Stimulated activated CD8-positive, alpha-beta memory T cell treated with anti-CD3 and anti-CD28 coated beads, Interleukin-4, amount 100 ng/mL, for 4 hours (primary cell): ENCODE data around the gene LHX6.

Source experiments
- DNase-seq, 2 donors: peaks; one replicate each; pipeline ENCODE4 v3.0.0-alpha.2; 2020; ENCODE audit warnings: low read depth in 2 of 2, low spot score in 1 of 2

The LHX6 gene

GRCh38 chr9:122192914-122193525 is 35.7 kb downstream of the LHX6 start:
- no peak for DNase-seq

GRCh38 chr9:122192261-122192875 is 36.4 kb downstream of the LHX6 start:
- no peak for DNase-seq

- no peak for DNase-seq
These were observed 37.2 kb downstream of the LHX6 start for GRCh38 chr9:122191584-122191983.

GRCh38 chr9:122190597-122191381 is 38.0 kb downstream of the LHX6 start:
- no peak for DNase-seq

- no peak for DNase-seq
These were observed 40.4 kb downstream of the LHX6 start for GRCh38 chr9:122188369-122188768.

GRCh38 chr9:122186777-122187470 is 41.8 kb downstream of the LHX6 start:
- DNase-seq: no peak

- no peak for DNase-seq
These were observed 42.5 kb downstream of the LHX6 start for GRCh38 chr9:122186301-122186700.

- DNase-seq: no peak
These were observed 44.2 kb downstream of the LHX6 start for GRCh38 chr9:122184551-122184950.

GRCh38 chr9:122183501-122183900 is 45.3 kb downstream of the LHX6 start:
- DNase-seq: no peak

GRCh38 chr9:122180633-122181032 is 48.1 kb downstream of the LHX6 start:
- DNase-seq: no peak

GRCh38 chr9:122179690-122180074 is 49.1 kb downstream of the LHX6 start:
- no peak for DNase-seq

GRCh38 chr9:122179054-122179689 is 49.6 kb downstream of the LHX6 start:
- DNase-seq: no peak

GRCh38 chr9:122176916-122177315 is 51.8 kb downstream of the LHX6 start:
- no peak for DNase-seq

- DNase-seq: no peak
These were observed 55.1 kb downstream of the LHX6 start for GRCh38 chr9:122173670-122174069.

- DNase-seq: no peak
These were observed 56.6 kb downstream of the LHX6 start for GRCh38 chr9:122172131-122172530.

GRCh38 chr9:122168356-122168755 is 60.4 kb downstream of the LHX6 start:
- no peak for DNase-seq

- DNase-seq: no peak
These were observed 64.5 kb downstream of the LHX6 start for GRCh38 chr9:122164286-122164685.

- no peak for DNase-seq
These were observed 66.3 kb downstream of the LHX6 start for GRCh38 chr9:122162415-122162814.

GRCh38 chr9:122159925-122160246 is 68.9 kb downstream of the LHX6 start:
- DNase-seq: no peak

- DNase-seq: peak; percentile 85 to 88
These were observed 69.5 kb downstream of the LHX6 start, which contains the start of the genes MORN5 and NDUFA8 for GRCh38 chr9:122159026-122159924. Gene MORN5, plus strand, starts transcription at chr9:122159908. Its CDS starts 65 bp downstream, at chr9:122159973. Gene NDUFA8, minus strand, starts transcription at chr9:122159779. Its CDS starts 102 bp downstream, at chr9:122159677.
